ENCODE data around the gene USP43.

The USP43 gene

DNA sequence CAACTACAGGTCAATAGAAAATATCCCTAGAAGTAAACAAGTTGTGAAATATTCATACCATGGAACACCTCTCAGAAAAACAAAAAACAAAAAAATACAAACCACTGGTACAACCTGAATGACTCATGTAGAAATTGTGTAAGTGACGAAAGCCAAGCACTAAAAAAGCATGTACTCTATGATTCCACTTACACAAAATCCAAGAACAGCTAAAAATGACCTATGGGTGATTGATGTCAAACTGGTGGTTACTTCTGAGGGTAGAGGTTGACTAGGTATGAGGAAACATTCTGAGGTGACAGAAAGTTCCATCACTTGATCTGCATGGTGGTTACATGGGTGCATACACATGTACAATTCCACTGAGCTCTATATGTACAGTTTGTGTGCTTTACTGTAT, 114.9 kb downstream of the USP43 start:
- Mint-ChIP-seq H3K27me3 (ENCODE audit: low read depth) (no peaks in the 10 kb centered on the region), H3K4me1 (ENCODE audit: low read depth) (peaks cover 5% of the 10 kb centered on the region), H3K4me3 (no peak overlapping the region), H3K36me3 (ENCODE audit: low read depth) (no peaks in the 10 kb centered on the region), H3K27ac (no peak overlapping the region), H3K9me3 (no peaks in the 10 kb centered on the region)
- no peak for DNase-seq (ENCODE audit: low spot score)

DNA sequence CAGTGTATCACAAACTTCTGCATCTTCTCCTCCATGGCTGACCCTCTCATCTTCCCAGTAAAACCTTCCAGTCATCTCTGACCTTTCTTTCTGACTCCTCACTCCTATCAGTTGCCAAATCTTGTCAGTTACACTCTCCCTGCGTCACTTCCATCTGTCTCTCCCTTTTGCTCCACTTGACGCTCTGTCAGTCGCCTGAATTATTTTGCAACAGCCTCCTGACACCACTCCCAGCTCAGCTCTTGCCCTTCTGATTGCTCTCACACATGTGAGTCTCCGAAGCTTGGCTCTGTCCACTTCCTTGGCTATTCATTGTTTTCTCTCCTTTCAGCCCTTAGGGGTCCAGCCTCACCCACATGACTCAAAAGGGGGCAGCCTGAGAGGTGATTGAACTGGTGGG, 118.3 kb downstream of the USP43 start:
- no peaks in the 10 kb centered on the region for H3K36me3 Mint-ChIP-seq (ENCODE audit: low read depth)
- no peaks in the 10 kb centered on the region for H3K9me3 Mint-ChIP-seq
- no peaks in the 10 kb centered on the region for H3K27me3 Mint-ChIP-seq (ENCODE audit: low read depth)
- H3K4me3 Mint-ChIP-seq = no peak overlapping the region
- peak; percentile 14 for DNase-seq (ENCODE audit: low spot score)
- peaks cover 5% of the 10 kb centered on the region for H3K4me1 Mint-ChIP-seq (ENCODE audit: low read depth)
- no peak overlapping the region for H3K27ac Mint-ChIP-seq

DNA sequence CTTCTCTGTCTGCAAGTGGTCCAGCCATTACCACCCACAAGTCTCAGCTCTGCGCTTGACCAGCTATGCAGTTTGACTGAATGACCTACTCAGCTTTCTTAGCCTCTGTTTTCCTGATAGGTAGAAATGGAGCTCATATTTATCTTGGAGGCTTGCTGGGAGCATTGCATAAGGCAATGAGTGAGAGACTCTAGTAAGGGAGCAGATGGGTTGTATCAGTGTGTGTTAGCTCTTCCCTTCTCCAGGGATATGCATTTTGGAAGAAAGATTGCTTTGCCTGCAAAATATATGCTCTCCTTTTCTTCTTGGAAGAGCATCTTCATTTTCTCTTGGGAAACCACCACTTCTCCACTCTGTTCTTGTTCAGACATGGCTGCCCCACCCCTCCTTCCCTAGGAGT, 120.0 kb downstream of the USP43 start:
- no peak for DNase-seq (ENCODE audit: low spot score)
- Mint-ChIP-seq H3K27me3 (ENCODE audit: low read depth) (no peaks in the 10 kb centered on the region), H3K4me1 (ENCODE audit: low read depth) (peaks cover 5% of the 10 kb centered on the region), H3K9me3 (no peaks in the 10 kb centered on the region), H3K27ac (no peak overlapping the region), H3K4me3 (no peak overlapping the region), H3K36me3 (ENCODE audit: low read depth) (no peaks in the 10 kb centered on the region)

DNA sequence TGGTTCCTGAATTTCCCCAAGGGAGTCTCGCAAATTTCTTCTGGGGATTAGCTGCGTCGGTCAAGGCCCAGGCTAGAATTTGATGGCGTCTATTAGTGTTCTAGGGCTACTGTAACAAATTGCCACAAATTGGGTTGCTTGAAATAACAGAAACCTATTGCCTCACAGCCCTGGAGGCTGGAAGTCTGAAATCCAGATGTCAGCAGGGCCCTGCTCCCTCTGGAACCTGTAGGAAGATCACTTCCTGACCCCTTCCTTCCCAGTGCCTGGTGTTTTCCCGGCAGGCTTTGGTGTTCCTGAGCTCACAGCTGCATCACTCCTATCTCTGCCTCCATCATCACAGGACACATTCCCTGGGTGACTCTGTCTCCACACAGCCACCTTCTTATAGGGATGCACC, 121.7 kb downstream of the USP43 start:
- Mint-ChIP-seq H3K9me3 (no peaks in the 10 kb centered on the region), H3K4me1 (ENCODE audit: low read depth) (peaks cover 5% of the 10 kb centered on the region), H3K27me3 (ENCODE audit: low read depth) (no peaks in the 10 kb centered on the region), H3K27ac (no peak overlapping the region), H3K4me3 (no peak overlapping the region), H3K36me3 (ENCODE audit: low read depth) (no peaks in the 10 kb centered on the region)
- no peak for DNase-seq (ENCODE audit: low spot score)

DNA sequence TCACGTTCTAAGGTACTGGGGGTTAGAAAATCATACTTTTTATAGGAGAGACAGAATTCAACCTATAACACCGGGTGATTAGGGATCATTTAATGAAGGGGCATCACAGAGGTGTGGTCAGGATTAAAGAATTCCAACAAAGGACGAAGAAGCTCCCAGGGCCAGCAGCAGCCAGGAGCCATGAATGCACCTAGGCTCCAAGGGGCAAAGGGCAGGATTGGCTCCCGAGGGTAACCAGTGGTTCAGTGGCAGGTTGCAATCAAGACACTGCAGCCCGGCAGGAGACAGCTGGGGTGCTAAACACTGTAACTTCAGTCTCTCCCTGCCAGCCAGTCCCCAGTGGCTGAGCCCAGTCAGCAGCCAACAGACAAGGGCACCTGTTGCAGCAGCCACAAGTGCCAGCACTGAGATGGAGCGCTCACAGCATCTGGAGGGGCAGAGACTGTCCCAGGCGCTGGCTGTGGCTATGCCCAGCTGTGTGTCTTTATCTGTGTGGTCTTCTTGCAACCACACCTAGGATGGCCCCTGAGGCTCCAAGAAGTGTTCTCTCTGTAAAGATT, 122.2 kb downstream of the USP43 start:
- Mint-ChIP-seq H3K4me1 (ENCODE audit: low read depth) (peaks cover 5% of the 10 kb centered on the region), H3K4me3 (no peak overlapping the region)

DNA sequence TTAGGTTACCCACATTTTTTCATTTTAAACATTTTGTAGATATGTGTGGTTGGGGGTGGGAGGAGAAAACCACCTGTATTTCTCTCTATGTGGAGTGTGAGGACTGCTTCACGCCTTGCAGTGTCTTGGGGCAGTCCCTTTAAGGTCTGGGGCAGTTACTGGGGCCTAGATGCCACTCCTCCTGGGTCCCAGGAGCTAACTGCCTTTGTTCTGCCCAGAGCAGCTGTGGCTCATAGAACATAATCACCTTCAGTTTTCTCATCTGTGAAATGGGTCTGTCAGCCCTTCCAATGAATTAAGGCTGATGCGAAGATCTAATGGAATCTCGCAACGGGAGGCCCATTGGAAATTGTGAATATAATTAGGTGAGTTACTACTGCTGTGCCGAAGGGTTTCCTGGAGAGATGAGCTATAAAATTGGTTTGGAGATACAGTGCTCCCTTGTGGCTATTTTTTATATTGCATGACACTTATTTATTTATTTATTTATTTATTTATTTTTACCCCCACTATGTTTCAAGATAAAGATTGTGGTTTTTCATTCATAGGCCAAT, 123.1 kb downstream of the USP43 start:
- Mint-ChIP-seq H3K4me3 (no peak overlapping the region), H3K27ac (no peak overlapping the region), H3K27me3 (ENCODE audit: low read depth) (no peaks in the 10 kb centered on the region), H3K9me3 (no peaks in the 10 kb centered on the region), H3K4me1 (ENCODE audit: low read depth) (peaks cover 4% of the 10 kb centered on the region), H3K36me3 (ENCODE audit: low read depth) (no peaks in the 10 kb centered on the region)
- DNase-seq (ENCODE audit: low spot score) = peak; percentile 8

More for the DNA sequence above, 122.2 kb downstream of the USP43 start:
- Mint-ChIP-seq H3K27me3 (ENCODE audit: low read depth) (no peaks in the 10 kb centered on the region), H3K36me3 (ENCODE audit: low read depth) (no peaks in the 10 kb centered on the region), H3K9me3 (no peaks in the 10 kb centered on the region), H3K27ac (no peak overlapping the region)
- DNase-seq (ENCODE audit: low spot score) = no peak

DNA sequence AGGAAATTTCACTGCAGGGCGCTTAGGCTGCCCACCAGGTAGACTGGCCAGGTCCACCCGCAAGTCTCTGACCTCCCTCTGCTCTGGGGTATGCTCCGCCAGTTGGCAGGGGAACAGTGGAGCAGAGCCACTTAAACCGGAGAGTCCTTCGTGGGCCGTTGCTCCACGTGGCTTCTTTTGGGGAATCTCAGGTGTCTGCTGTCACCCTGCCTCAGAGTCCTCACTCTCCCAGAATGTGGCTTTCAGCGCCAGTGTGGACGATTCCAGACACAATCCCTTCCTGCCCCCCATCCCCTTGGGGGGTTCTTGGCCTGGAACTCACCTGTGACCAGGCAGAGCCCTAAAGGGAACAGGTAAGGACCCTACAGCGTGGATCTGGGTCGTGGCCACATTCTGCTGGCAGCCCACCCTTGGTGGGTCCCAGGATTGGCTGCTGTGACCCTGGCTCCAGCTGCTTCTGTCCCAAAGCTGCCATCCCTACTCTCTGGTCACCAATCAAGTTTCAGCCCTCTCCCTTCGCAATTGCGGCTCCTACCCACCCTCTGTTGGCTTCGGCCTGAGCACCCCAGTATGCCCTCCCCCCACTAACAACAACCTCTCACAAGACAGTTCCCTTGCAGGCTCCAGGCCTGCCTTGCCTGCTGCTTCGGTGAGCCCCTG, 123.8 kb downstream of the USP43 start:
- no peaks in the 10 kb centered on the region for H3K27me3 Mint-ChIP-seq (ENCODE audit: low read depth)
- no peak overlapping the region for H3K27ac Mint-ChIP-seq
- no peaks in the 10 kb centered on the region for H3K36me3 Mint-ChIP-seq (ENCODE audit: low read depth)
- no peak overlapping the region for H3K4me3 Mint-ChIP-seq
- no peak for DNase-seq (ENCODE audit: low spot score)
- no peaks in the 10 kb centered on the region for H3K4me1 Mint-ChIP-seq (ENCODE audit: low read depth)
- no peaks in the 10 kb centered on the region for H3K9me3 Mint-ChIP-seq

DNA sequence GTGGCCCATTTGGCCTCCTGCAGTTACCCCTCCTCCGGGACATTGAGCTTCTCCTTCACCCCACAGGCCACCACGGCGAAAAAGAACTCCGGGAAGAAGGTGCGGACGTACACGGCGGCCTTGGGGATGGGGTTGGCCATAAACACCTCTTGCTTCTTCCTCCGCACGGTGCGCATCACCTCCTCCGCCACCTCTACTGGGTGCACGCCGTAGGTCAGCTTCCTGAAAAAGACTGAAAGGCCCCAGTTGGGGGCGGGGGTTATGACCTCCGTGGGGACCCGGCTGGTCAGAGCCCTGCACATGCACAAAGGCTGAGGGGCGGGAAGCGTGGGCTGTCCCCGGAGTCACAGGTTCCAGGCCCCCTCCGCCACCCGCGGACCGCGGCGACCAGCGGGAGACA, 126.1 kb downstream of the USP43 start:
- Mint-ChIP-seq H3K36me3 (ENCODE audit: low read depth) (no peaks in the 10 kb centered on the region), H3K27ac (no peak overlapping the region), H3K27me3 (ENCODE audit: low read depth) (no peaks in the 10 kb centered on the region), H3K4me3 (no peak overlapping the region), H3K9me3 (no peaks in the 10 kb centered on the region), H3K4me1 (ENCODE audit: low read depth) (no peaks in the 10 kb centered on the region)
- no peak for DNase-seq (ENCODE audit: low spot score)

DNA sequence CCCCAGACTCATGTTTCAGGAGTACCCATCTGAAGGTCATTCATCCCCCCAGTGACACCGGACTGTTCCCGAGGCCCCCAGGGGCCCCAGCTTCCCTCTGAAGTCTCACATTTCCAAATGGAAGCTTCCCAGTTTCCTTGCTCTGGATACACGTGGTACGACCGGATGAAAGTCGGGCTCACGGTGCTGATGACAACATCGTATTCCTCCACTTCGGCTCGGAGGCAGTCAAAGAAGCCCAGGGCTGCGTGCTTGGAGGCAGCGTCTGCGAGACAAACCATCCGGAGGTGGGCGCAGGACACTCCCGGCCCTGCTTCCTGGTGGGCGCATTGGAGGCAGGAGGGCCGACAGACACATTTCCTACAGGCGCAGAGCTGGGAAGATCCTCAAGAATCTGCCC, 127.3 kb downstream of the USP43 start:
- H3K36me3 Mint-ChIP-seq (ENCODE audit: low read depth) = no peaks in the 10 kb centered on the region

DNA sequence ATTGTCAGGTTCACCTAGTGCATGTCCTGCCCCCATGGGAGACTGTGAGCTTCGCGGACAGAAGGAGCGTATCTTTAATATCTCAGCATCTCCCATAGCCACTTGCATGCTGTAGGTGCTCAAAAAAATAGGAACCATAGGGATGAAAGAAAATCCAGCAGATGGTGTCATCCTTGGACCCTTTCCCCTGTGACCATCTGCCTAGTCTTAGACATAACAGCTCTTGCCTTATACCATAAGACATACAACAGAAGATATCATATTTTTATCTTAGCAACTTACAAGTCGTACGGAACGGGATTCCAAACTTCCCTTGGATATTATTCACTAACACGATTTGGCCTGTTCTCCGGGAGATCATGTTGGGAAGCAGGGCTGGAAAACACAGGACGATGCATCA, 131.6 kb downstream of the USP43 start:
- H3K4me1 Mint-ChIP-seq (ENCODE audit: low read depth) = no peaks in the 10 kb centered on the region
- no peak overlapping the region for H3K4me3 Mint-ChIP-seq
- DNase-seq (ENCODE audit: low spot score) = no peak
- no peaks in the 10 kb centered on the region for H3K27me3 Mint-ChIP-seq (ENCODE audit: low read depth)
- no peaks in the 10 kb centered on the region for H3K36me3 Mint-ChIP-seq (ENCODE audit: low read depth)
- no peak overlapping the region for H3K27ac Mint-ChIP-seq
- H3K9me3 Mint-ChIP-seq = no peaks in the 10 kb centered on the region

More for the DNA sequence above, 127.3 kb downstream of the USP43 start:
- no peak overlapping the region for H3K27ac Mint-ChIP-seq
- DNase-seq (ENCODE audit: low spot score) = no peak
- H3K4me1 Mint-ChIP-seq (ENCODE audit: low read depth) = no peaks in the 10 kb centered on the region
- H3K4me3 Mint-ChIP-seq = no peak overlapping the region
- no peaks in the 10 kb centered on the region for H3K27me3 Mint-ChIP-seq (ENCODE audit: low read depth)
- H3K9me3 Mint-ChIP-seq = no peaks in the 10 kb centered on the region
